H1 (cell line): ENCODE measurements around the gene MAPK9. TPM values are rescaled to one million over a fixed set of nuclear protein-coding genes. Genes with fewer than 3 reads are reported as not detected.

Experiments used
- EGR1 ChIP-seq: IDR thresholded peaks from 2 replicates; pipeline ENCODE4 v1.6.1; 2011; ENCODE audit warnings: low read depth, low read length, borderline replicate concordance
- GTF2F1 ChIP-seq: IDR thresholded peaks from 2 replicates; pipeline ENCODE4 v1.6.1; 2012; ENCODE audit warnings: low read depth, low read length, improper control_type of control experiment, borderline replicate concordance
- NANOG ChIP-seq: IDR thresholded peaks from 2 replicates; pipeline ENCODE4 v1.6.1; 2011; ENCODE audit warnings: low read length, low read depth, mild to moderate bottlenecking, inconsistent platforms; ENCODE audit not compliant: insufficient read depth, poor library complexity, severe bottlenecking
- RXRA ChIP-seq: IDR thresholded peaks from 2 replicates; pipeline ENCODE4 v1.6.1; 2011; ENCODE audit warnings: low read depth, mild to moderate bottlenecking, low read length, moderate library complexity; ENCODE audit not compliant: insufficient read depth
- SIN3A ChIP-seq, 2 experiments: IDR thresholded peaks in 1 of 2; conservative IDR thresholded peaks in 1 of 2; 2 replicates each; pipeline ENCODE4 v1.6.1; 2011 to 2012; ENCODE audit warnings: low read length in 2 of 2, improper control_type of control experiment in 1 of 2, low read depth in 1 of 2, mild to moderate bottlenecking in 1 of 2
- SP1 ChIP-seq: IDR thresholded peaks from 2 replicates; pipeline ENCODE4 v1.6.1; 2011; ENCODE audit warnings: low read depth, low read length
- polyA plus RNA-seq, 7 experiments: library from polyadenylated mRNA; depleted of rRNA in 3 of 7; stranded (reverse) in 5 of 7; unstranded in 2 of 7; fragments of >200 nt in 5 of 7; fragments of 200-250 nt in 2 of 7; gene quantifications; 1 replicate in 5 of 7; 2 replicates in 1 of 7; 4 replicates in 1 of 7; pipeline versions ENCODE4 v1.2.1 to v1.2.3, GENCODE V29; 2011 to 2013; ENCODE audit warnings: missing spikeins in 2 of 7, mixed read lengths in 2 of 7
- total RNA-seq: library from RNA; stranded (reverse); fragmentation: NEBNext Ultra II Directional; extraction: Animal tissue kit (Norgen Biotek cat#: 25700); gene quantifications from 2 replicates; pipeline ENCODE4 v1.2.1, GENCODE V29; 2021
- TF ChIP-seq, protein P1 (sequence below): IDR thresholded peaks from 2 replicates; pipeline ENCODE4 v1.6.1; 2012; ENCODE audit warnings: low read length, inconsistent platforms

MAPK9 gene
- total and polyA plus RNA-seq, 2 of the 8 experiments (the other 6 are each of a cell fraction or from before 2014, with no cell fraction given), result 22.3 to 43.7 TPM

DNA sequence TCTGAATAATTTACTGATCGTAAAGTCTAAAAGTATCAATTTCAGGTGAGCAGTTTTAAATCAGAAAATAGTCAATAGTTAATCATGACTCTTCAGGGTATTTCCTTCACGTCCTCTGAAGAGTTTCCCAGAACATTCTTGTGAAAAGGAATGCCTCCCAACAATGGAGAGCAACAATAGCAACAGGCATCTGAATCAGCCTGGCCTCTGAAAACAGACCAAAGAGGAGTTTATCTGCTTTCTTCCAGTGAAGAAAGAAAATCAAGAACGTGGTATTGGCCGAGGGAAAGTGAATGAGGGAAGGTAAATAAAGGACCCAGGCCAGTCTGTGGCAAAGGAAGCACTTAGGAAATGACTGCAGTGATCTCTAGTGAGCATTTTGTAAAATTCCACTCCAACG lies 56.8 kb downstream of the MAPK9 start (continued):
- TF ChIP-seq RXRA (no peak), SIN3A (conservative IDR thresholded peaks at IDR 0.05 in 1 of 2, IDR thresholded peaks at IDR 0.05 in 1 of 2; ENCODE audit: low read depth in 1 of 2, low read length in 2 of 2) (no peak), GTF2F1 (no peak), NANOG (no peak), EGR1 (no peak), SP1 (no peak)
- TF ChIP-seq, protein P1, sequence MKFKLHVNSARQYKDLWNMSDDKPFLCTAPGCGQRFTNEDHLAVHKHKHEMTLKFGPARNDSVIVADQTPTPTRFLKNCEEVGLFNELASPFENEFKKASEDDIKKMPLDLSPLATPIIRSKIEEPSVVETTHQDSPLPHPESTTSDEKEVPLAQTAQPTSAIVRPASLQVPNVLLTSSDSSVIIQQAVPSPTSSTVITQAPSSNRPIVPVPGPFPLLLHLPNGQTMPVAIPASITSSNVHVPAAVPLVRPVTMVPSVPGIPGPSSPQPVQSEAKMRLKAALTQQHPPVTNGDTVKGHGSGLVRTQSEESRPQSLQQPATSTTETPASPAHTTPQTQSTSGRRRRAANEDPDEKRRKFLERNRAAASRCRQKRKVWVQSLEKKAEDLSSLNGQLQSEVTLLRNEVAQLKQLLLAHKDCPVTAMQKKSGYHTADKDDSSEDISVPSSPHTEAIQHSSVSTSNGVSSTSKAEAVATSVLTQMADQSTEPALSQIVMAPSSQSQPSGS, result no peak
